Body of pancreas (tissue), 4 donors: ENCODE data around the gene U2AF2.

ENCODE experiments used
- CTCF ChIP-seq, 7 experiments: fragments of 450-650 bp in 4 of 7; fragments of 200-600 bp in 3 of 7; sonication (generic) in 3 of 7; IDR thresholded peaks; one replicate each; pipeline ENCODE4 v1.5.1; 2016 to 2019; ENCODE audit warnings: antibody characterized with exemption in 7 of 7
- POLR2A ChIP-seq, 3 donors: fragments of 450-650 bp; IDR thresholded peaks; one replicate each; pipeline ENCODE4 v1.6.1; 2016; ENCODE audit warnings: antibody characterized with exemption in 3 of 3, mild to moderate bottlenecking in 2 of 3

GRCh38 chr19:55673465-55673864 is 18.6 kb downstream of the U2AF2 start:
- no peak for TF ChIP-seq CTCF (IDR thresholded peaks at IDR 0.05)
- TF ChIP-seq POLR2A (IDR thresholded peaks at IDR 0.05), result no peak
